GM12801 (cell line): Measurements from ENCODE around the gene PHKG2.

Experiments used
- CTCF ChIP-seq: IDR thresholded peaks from one replicate; pipeline ENCODE4 v1.5.1; 2011; ENCODE audit warnings: control low read depth; ENCODE audit not compliant: insufficient read length; ENCODE audit errors: extremely low read depth

Gene PHKG2

GRCh38 chr16:30787613-30788378 is 39.6 kb downstream of the PHKG2 start:
- TF ChIP-seq CTCF = no peak

GRCh38 chr16:30793508-30794069 is 45.4 kb downstream of the PHKG2 start:
- no peak for TF ChIP-seq CTCF

GRCh38 chr16:30794634-30795033 is 46.4 kb downstream of the PHKG2 start:
- TF ChIP-seq CTCF = no peak

- TF ChIP-seq CTCF = no peak
Measured at GRCh38 chr16:30797670-30798309, 49.6 kb downstream of the PHKG2 start.
